Endothelial cell of hepatic sinusoid (primary cell): ENCODE measurements around the gene OLFM1.

Experiments
- in situ Hi-C: cut with HindIII; loops from 2 replicates; pipeline ENCODE4 v1.10.0; 2017; ENCODE audit warnings: low sequenced_read_pairs

OLFM1 gene

GRCh38 chr9:135087489-135087792 lies at the start of gene OLFM1:
TSS of gene OLFM1 (plus strand) at chr9:135087668. CDS start at chr9:135087990, 322 bp downstream.
- in situ Hi-C loops = loop anchor here (5.0 kb wide), 1 partner anchor 325 kb away; no protein-coding TSS in a partner anchor

GRCh38 chr9:135038331-135038730 lies 49.1 kb upstream of the OLFM1 start:
- in situ Hi-C loops = no loop called here

GRCh38 chr9:135038826-135039225 lies 48.6 kb upstream of the OLFM1 start:
- in situ Hi-C loops = no loop called here

GRCh38 chr9:135039266-135039870 lies 48.1 kb upstream of the OLFM1 start:
- in situ Hi-C loops = no loop called here

GRCh38 chr9:135039916-135040645 lies 47.4 kb upstream of the OLFM1 start:
- in situ Hi-C loops = no loop called here

GRCh38 chr9:135040892-135041291 lies 46.6 kb upstream of the OLFM1 start:
- in situ Hi-C loops = no loop called here

GRCh38 chr9:135043345-135043744 lies 44.1 kb upstream of the OLFM1 start:
- in situ Hi-C loops = no loop called here

- in situ Hi-C loops = no loop called here
These were observed 42.1 kb upstream of the OLFM1 start for GRCh38 chr9:135045264-135045927.

GRCh38 chr9:135045928-135046738 lies 41.3 kb upstream of the OLFM1 start:
- in situ Hi-C loops = no loop called here

- in situ Hi-C loops = no loop called here
These were observed 40.6 kb upstream of the OLFM1 start for GRCh38 chr9:135046739-135047350.

GRCh38 chr9:135047521-135047920 lies 39.9 kb upstream of the OLFM1 start:
- in situ Hi-C loops = no loop called here

- in situ Hi-C loops = no loop called here
These were observed 39.3 kb upstream of the OLFM1 start for GRCh38 chr9:135048046-135048757.

- in situ Hi-C loops = no loop called here
These were observed 38.6 kb upstream of the OLFM1 start for GRCh38 chr9:135048758-135049444.

GRCh38 chr9:135049460-135049859 lies 38.0 kb upstream of the OLFM1 start:
- in situ Hi-C loops = no loop called here

GRCh38 chr9:135050072-135050990 lies 37.1 kb upstream of the OLFM1 start:
- in situ Hi-C loops = no loop called here

- in situ Hi-C loops = no loop called here
These were observed 36.0 kb upstream of the OLFM1 start for GRCh38 chr9:135051316-135052038.

- in situ Hi-C loops = no loop called here
These were observed 34.3 kb upstream of the OLFM1 start for GRCh38 chr9:135053133-135053532.

GRCh38 chr9:135055181-135055580 lies 32.3 kb upstream of the OLFM1 start:
- in situ Hi-C loops = no loop called here
